ENCODE data around the gene FBXL17.

The FBXL17 gene

GRCh38 chr5:107966201-107966600 is 415.7 kb downstream of the FBXL17 start:
- in situ Hi-C loops (cut with HindIII; ENCODE audit: low sequenced_read_pairs), result no loop called here

DNA sequence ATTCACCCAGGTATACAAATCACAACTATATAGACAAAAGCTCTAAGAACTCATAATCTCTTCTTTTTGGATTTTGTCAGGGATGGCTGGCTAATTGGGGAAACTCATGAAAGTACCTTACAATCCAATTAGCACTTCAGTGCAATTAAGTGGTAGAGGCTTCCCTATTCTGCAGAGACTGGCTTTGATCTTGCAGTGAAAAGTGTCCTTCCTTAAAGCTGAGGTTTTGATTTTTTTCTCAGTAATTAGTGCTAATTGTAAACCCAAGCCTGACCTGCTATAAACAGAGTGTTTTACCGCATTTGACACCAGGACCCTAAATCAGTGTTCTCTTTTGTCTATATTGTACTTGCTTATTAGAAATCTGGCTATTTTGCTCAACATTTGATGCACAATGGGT is 417.2 kb downstream of the FBXL17 start:
- in situ Hi-C loops (cut with HindIII; ENCODE audit: low sequenced_read_pairs), result no loop called here

DNA sequence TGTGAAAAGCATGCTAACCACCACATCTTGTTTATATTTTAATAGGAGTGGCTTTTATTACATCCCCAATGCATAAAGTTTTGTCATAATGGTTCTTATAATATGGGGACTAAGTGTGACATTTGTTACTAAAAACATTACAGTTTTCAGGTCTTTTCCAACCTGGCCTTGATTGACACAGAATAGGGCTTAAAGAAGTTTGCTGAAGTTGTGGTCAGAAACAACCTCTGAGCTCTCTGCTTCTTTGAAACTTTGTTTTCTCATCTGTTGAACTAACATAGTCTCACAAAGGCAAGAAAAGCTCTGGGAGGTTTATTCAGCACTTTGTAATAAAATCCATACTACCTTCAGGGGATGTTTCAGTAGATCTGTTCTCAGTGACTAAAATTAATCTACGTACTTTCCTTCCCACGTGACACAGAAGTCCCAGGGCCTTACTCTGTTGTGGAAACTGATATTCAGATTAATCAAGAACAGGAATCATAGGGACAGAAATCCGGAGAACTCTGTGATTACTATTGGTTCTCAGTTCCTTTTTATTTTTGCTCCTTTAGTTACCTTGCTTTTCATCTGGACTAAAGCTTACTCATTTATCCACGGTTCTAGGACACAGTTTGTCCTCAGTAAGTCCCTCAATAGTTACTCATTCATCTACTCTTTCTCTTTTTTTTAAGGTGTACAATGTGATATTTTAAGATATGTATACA is 422.2 kb downstream of the FBXL17 start:
- in situ Hi-C loops (cut with HindIII; ENCODE audit: low sequenced_read_pairs), result no loop called here

GRCh38 chr5:107958861-107959260 is 423.0 kb downstream of the FBXL17 start:
- in situ Hi-C loops (cut with HindIII; ENCODE audit: low sequenced_read_pairs), result no loop called here

DNA sequence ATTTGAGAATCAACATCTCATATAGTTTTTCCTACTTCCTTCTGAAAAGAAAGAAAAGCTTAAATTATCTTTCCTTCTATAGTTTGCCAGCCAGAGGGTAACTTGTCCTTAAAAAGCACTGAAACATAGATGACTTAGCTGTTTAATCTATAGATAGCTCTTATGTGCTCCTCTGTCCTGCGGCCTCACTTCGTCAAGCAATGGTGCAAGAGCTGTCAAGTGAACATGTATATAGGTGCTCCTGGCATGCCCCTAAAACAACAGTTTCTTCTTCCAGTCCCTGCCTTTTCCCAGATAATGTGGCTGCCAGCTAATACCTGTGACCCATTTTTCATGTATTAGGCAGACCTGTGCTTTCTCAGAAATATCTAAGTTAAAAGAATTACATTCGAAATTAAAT is 423.5 kb downstream of the FBXL17 start:
- in situ Hi-C loops (cut with HindIII; ENCODE audit: low sequenced_read_pairs), result no loop called here

GRCh38 chr5:107957051-107957450 is 424.8 kb downstream of the FBXL17 start:
- in situ Hi-C loops (cut with HindIII; ENCODE audit: low sequenced_read_pairs), result no loop called here

- in situ Hi-C loops (cut with HindIII; ENCODE audit: low sequenced_read_pairs), result no loop called here
These were observed 426.6 kb downstream of the FBXL17 start for GRCh38 chr5:107955321-107955720.

DNA sequence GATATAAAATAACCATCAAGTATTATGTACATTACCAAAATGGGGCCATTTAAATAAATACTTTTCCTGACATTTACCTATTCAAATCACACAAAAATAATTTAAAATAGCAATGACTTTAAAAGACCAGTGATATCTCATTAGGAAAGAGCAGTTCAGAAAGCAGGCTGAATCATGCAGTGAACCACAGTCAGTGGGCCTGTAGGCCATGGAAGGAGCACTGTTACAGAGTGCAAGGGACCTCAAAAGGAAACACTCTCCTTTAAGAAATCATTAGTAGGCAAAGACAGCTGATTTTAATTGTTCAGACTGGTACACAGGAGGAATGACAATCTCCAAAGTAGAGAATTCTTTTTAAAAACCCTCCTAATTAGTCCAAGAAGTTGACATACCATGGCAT is 427.6 kb downstream of the FBXL17 start:
- in situ Hi-C loops (cut with HindIII; ENCODE audit: low sequenced_read_pairs), result no loop called here

- in situ Hi-C loops (cut with HindIII; ENCODE audit: low sequenced_read_pairs), result no loop called here
These were observed 429.4 kb downstream of the FBXL17 start for GRCh38 chr5:107952450-107952849.

- in situ Hi-C loops (cut with HindIII; ENCODE audit: low sequenced_read_pairs), result no loop called here
These were observed 430.6 kb downstream of the FBXL17 start for GRCh38 chr5:107951309-107951708.

GRCh38 chr5:107950776-107951175 is 431.1 kb downstream of the FBXL17 start:
- in situ Hi-C loops (cut with HindIII; ENCODE audit: low sequenced_read_pairs), result no loop called here

DNA sequence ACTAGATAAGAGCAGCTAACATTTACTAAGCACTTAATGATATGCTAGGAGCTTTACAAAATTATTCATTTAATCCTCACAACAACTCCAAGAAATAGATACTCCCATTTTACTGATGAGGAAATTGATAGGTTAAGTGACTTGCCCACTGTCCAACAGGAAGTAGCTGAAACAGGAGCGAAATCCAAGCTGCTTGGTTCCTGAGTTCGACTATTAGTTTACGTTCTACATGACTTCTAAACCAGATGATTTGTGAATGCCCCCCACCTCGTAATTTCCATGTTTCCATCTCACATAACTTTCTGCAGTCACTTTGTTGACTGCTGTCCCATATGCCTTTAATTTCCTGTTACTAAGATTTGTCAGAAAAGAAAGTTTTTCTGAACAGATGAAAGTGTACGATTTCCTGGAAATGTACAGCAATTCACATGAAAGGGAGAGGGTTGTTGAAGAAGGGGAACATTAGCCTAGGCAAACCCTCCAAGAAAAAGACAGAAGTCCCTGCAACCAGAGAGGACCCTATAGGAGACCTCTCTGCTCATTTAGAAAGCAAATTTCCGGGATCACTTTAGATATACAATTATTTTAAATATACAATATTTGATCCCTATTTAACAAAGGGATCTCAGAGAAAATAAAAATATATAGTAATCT is 432.1 kb downstream of the FBXL17 start:
- in situ Hi-C loops (cut with HindIII; ENCODE audit: low sequenced_read_pairs), result no loop called here

DNA sequence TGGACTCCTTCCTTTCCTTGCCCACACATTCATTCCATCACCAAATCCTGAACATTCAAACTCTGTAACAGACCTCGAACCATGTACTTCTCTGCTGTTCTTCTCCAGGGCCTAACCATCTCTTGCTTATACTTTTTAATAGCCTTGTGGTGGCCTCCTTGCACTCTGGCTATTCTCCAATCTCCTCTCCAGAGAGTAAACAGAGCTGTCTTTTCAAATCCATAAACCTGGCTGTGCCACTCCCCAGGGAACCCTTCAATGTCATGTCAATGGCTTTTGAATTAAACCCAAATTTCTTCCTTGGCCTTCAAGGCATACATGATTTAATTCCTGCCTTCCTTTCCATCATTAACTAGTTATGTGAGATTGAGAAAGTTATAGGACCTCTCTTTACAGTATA is 433.5 kb downstream of the FBXL17 start:
- in situ Hi-C loops (cut with HindIII; ENCODE audit: low sequenced_read_pairs), result no loop called here

DNA sequence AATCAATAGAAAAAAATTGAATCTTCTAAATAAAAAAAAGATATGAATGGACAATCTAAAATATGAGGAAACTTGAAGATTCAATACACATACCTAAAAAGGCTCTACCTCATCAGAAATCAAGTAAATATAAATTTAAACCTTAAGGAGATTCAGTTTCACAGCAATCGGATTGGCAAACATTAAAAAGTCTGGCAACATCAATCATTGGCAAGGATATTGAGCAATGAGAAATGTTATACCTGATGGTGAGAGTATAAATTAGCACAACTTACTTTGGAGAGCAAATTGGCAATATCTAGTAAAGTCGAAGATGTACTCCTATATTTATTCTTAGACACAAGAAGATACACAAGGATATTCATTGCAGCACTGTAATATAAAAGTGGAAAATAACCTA is 436.8 kb downstream of the FBXL17 start:
- in situ Hi-C loops (cut with HindIII; ENCODE audit: low sequenced_read_pairs), result no loop called here

DNA sequence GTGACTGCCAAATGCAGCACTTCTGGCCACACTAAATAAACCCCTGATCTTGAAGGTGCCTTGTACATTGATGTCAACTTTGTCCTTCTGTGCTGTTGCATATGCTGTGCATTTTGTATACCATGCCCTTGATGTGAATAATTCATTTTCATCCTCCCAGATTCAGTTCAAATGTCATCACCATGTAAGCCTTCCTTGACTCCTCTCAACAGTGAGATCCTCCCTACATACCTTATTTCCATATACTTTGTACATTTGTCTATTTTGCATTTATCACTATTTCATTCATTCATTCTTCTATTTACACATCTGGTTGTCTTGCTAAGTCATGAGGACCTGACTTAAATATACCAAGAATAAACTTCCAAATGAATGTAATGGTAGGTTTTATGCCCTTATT is 438.0 kb downstream of the FBXL17 start:
- in situ Hi-C loops (cut with HindIII; ENCODE audit: low sequenced_read_pairs), result no loop called here

GRCh38 chr5:107941036-107941435 is 440.9 kb downstream of the FBXL17 start:
- in situ Hi-C loops (cut with HindIII; ENCODE audit: low sequenced_read_pairs), result no loop called here

- in situ Hi-C loops (cut with HindIII; ENCODE audit: low sequenced_read_pairs), result no loop called here
These were observed 444.1 kb downstream of the FBXL17 start for GRCh38 chr5:107937651-107938355.

GRCh38 chr5:107937204-107937603 is 444.7 kb downstream of the FBXL17 start:
- in situ Hi-C loops (cut with HindIII; ENCODE audit: low sequenced_read_pairs), result no loop called here

DNA sequence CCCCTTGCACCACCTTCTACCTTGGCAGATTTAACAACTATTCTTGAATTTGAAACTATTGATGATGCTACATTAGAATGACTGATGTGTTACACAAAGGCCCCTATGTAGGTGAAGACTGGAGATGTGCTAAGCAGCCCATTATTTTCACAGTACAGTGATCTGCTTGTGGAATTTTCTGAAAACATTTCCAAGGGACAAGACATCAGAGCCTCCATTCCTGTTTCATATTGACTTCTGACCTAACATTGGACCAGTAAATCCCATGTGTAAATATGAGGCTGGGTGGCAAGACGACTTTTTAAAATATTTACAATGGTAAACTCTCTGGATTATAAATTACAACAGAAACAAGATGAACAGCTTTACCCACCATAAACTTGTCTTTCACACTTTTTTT is 445.4 kb downstream of the FBXL17 start:
- in situ Hi-C loops (cut with HindIII; ENCODE audit: low sequenced_read_pairs), result no loop called here

- in situ Hi-C loops (cut with HindIII; ENCODE audit: low sequenced_read_pairs), result no loop called here
These were observed 446.3 kb downstream of the FBXL17 start for GRCh38 chr5:107935645-107936044.

DNA sequence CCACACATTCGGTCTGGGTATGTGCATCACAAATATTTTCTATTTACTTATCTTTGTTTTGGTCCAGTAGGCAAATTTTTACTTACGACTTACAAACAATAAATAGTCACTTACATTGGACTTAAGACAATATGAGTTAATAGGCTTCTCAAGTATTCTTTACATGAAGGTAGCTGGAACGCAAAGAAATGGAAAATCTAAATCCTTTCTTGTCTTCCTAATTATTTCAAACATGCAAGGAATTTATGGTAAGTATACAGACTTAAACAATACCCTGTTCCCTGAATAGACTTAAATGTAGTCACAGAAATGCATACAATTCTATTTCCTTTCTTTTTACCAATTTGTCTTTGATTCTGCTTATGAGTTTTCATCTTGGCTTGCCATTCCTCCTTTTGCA is 448.6 kb downstream of the FBXL17 start:
- in situ Hi-C loops (cut with HindIII; ENCODE audit: low sequenced_read_pairs), result no loop called here

DNA sequence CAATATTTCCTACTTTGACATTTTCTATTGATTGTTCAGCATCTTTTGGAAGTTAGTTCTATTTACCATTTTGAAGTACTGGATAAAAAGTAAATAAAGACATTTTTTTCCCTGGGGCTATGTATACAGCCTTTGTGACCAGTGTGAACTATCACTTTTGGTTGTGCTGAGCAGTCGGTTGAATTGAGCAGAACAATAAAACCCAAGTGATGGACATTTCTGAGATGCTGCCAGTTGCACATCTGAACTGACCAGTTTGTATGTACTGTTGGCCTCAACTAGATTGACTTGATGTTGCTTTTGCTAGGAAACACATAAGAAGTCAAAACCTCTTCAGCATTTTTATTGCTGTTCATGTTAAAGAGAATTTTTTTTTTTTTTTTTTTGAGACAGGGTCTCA is 451.0 kb downstream of the FBXL17 start:
- in situ Hi-C loops (cut with HindIII; ENCODE audit: low sequenced_read_pairs), result no loop called here

Data from DLD1 (cell line).